GM12892 (cell line): ENCODE data around the gene NTN3.

Experiments used
- POLR2A ChIP-seq: IDR thresholded peaks from 2 replicates; pipeline ENCODE4 v1.6.1; 2011; ENCODE audit warnings: low read depth, low read length, control low read depth
- TAF1 ChIP-seq: IDR thresholded peaks from 2 replicates; pipeline ENCODE4 v1.6.1; 2011; ENCODE audit warnings: low read depth, mild to moderate bottlenecking, control low read depth, low read length, borderline replicate concordance

- TF ChIP-seq POLR2A: no peak
- TF ChIP-seq TAF1: no peak
These were observed 28.4 kb downstream of the NTN3 start for GRCh38 chr16:2499454-2499853.
